Measurements from ENCODE around the gene CYFIP1. TPM values are rescaled to one million over a fixed set of nuclear protein-coding genes. Genes with fewer than 3 reads are reported as not detected.

The CYFIP1 gene
- total RNA-seq, result 100 to 1,000 TPM in 1 of 2 donors, 10 to 100 TPM in 1; 94.3 to 112 TPM

DNA sequence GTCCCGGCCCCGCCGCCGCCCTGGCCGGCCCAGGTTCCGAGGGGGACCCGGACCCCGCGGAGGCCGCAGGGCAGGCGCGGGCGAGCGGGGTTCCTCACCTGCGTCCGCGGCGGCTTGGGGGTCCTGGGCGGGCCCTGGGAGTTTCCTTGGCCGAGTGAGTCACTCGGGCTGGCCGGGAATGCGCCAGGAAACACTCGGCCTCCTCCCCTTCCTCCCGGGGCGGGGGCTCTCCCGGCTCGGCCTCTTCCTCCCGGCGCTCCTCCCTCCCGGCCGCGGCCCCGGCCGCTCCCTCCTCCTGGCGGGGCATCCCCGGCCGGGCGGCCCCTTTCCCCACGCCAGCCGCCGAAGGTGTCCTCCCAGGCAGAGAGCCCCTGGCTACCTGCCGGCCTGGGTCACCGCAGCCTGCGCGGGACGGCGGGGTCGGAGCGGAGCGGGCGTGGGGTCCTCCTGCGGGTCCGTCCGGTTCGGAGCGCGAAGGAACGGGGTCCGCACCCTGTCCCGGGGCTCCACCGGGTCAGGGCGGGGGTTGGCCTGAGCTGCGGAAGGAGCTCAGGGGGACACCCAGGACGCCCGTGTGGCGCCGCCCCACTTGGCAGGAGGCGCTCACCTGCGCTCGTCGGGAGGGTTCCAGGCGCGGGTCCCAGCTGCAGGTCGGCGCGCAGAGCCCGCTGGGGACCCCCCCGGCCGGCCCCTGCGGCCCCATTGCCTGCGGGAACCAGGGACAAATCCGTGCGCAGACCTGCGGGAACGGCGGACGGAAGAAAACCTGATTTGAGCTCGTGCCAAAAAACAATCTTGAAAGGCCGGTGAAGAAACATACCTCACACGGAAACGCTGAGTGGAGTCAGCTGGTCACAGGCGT lies at the start of gene CYFIP1:
Gene CYFIP1, minus strand, starts transcription at position 180 of the 862 bp plus-strand sequence. CDS start 33,083 bp downstream, outside the sequence.

DNA sequence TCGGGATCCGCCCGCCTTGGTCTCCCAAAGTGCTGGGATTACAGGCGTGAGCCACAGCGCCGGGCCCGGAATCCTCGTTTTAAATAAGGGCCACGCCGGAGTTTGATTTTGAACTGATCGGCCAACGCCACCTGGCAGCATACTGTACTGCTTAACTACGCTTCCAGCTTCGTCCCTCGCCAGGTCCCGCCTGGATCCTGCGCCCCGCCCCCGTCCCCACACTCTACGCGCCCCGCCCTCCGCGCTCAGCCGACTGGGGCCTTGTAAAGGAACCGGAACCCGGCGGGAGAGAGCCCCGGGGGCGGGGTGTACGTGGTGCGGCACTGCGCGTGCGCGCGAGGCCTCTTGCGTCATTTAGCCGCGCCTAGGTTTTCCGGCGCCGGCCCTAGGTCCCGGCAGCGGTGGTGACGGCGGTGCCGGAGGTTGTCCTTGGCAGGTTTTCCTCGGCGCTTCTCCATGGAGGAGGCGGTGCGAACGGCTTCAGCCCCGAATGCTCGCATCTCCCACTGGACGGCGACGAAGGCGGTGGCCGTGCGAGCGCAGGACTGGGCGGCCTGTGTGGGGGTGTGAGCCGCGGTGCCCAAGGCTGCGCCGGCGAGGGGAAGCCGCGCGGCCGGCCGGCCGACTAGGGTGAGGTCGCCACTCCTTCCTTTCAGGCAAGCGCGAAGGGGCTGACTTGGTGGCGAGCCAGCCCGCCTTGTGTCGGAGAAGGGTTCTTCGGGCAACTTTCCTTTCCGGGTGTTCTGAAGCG lies 141.7 kb downstream of the CYFIP1 start, which contains the start of gene NIPA2:
Gene NIPA2, plus strand, starts transcription at position 375 of the 751 bp plus-strand sequence. CDS start 13,066 bp downstream, outside the sequence.

Other genes with a start within 250 kb of the CYFIP1 start
- 10 to 100 TPM; 17.6 TPM for gene NIPA1, start 193.7 kb downstream of the CYFIP1 start, total RNA-seq
- 100 to 1,000 TPM in 1 of 2 donors, 10 to 100 TPM in 1; 75.0 to 108 TPM for gene NIPA2, start 141.7 kb downstream of the CYFIP1 start, total RNA-seq
- gene TUBGCP5, start 59.2 kb upstream of the CYFIP1 start, total RNA-seq, result 10 to 100 TPM; 29.9 to 31.6 TPM
- gene GOLGA6L1, start 156.5 kb upstream of the CYFIP1 start, total RNA-seq, result not detected

Data from melanocyte of skin (primary cell).